ENCODE measurements around the gene MEIS2.

DNA sequence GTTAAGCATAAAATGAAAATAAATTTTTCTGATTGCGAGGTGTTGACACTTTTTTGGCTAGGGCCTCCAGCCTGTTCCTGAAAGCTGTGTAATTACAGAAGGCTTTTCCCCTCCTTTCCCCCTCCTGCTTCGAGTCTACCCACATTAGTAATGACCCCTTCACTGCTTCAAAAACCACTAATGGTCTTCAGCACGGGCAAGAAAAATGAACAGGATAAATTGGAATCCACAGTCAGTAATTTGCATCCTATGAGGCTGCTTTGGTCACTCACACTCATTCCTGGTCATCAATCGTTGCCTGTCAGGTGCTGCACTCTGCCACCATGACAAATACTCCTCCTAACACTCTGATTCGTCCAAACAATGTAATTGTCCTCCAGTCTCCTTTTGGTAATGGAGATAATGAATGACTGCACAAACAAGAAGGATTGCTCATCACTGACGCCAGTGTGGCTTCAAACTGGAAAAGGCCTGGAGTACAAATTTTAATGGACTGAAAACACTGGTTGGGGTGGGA lies 148.6 kb downstream of the MEIS2 start:
- TF ChIP-seq, protein P1, sequence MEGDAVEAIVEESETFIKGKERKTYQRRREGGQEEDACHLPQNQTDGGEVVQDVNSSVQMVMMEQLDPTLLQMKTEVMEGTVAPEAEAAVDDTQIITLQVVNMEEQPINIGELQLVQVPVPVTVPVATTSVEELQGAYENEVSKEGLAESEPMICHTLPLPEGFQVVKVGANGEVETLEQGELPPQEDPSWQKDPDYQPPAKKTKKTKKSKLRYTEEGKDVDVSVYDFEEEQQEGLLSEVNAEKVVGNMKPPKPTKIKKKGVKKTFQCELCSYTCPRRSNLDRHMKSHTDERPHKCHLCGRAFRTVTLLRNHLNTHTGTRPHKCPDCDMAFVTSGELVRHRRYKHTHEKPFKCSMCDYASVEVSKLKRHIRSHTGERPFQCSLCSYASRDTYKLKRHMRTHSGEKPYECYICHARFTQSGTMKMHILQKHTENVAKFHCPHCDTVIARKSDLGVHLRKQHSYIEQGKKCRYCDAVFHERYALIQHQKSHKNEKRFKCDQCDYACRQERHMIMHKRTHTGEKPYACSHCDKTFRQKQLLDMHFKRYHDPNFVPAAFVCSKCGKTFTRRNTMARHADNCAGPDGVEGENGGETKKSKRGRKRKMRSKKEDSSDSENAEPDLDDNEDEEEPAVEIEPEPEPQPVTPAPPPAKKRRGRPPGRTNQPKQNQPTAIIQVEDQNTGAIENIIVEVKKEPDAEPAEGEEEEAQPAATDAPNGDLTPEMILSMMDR (IDR thresholded peaks at IDR 0.05; ENCODE audit: borderline replicate concordance, extremely low read depth, low read length, poor library complexity, severe bottlenecking): no peak
- TF ChIP-seq EZH2 (IDR thresholded peaks at IDR 0.05; ENCODE audit: borderline replicate concordance, low read depth, low read length, severe bottlenecking): no peak

All from DND-41 (cell line).